IPS DF 4.7 (cell line): ENCODE results near the gene ITPKC.
"Not testable (repeated sequence)": the region's sequence is repeated elsewhere in the genome, so short reads cannot be mapped to it uniquely, and the experiment has no call there.

Experiments used
- DNase-seq: peaks from one replicate; pipeline ENCODE4 v3.0.0-alpha.2; 2013; ENCODE audit warnings: low spot score; ENCODE audit errors: extremely low read depth

The ITPKC gene

DNA sequence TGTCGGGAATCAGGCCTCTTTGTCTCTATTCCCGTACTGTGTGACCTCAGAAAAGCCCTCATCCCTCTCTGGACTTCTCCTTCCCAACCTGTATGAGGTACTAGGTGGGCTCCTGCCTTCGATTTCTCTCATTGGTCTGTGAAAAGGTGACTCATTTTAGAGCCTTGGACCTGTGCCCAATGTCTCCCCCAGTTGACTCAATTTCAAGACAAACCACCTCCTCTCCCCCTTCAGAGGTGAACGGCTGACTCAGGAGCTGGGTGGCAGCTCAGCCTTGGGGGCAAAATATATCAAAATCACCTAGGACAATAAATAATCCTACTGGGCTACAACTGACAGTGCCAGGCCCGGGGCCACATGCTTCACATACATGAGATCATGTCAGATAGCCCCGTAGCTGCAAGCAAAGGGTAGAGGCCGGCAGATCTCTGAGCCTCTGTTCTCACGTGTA, 856 bp upstream of the ITPKC start:
- DNase-seq: no peak

- no peak for DNase-seq
These were observed 490 bp downstream of the ITPKC start for GRCh38 chr19:40717325-40717879.

- no peak for DNase-seq
These were observed 1.2 kb downstream of the ITPKC start for GRCh38 chr19:40717880-40718773.

GRCh38 chr19:40718774-40719391, 2.0 kb downstream of the ITPKC start:
- no peak for DNase-seq

GRCh38 chr19:40719414-40719894, 2.5 kb downstream of the ITPKC start:
- no peak for DNase-seq

- DNase-seq: no peak
These were observed 4.2 kb downstream of the ITPKC start for GRCh38 chr19:40721140-40721486.

- no peak for DNase-seq
These were observed 5.2 kb downstream of the ITPKC start for GRCh38 chr19:40721936-40722661.

- DNase-seq: no peak
These were observed 6.8 kb downstream of the ITPKC start for GRCh38 chr19:40723661-40724254.

DNA sequence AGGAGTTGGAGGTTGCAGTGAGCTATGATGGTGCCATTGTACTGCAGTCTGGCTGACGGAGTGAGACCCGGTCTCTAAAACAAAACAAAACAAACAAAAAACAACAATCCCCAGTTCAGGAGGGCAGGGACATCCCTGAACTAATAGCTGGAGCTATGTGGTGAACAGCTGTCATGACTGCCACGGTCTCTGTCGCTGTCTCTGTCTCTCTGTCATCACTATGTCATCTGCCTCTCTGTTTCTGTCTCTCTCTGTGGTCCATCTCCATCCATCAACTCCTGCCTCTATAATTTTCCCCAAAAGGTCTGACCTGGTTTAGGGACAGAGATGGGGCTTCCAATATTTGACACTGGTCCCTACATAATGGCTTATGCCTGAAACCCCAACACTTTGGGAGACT, 7.4 kb downstream of the ITPKC start:
- no peak for DNase-seq

GRCh38 chr19:40724855-40725254, 7.9 kb downstream of the ITPKC start:
- no peak for DNase-seq

GRCh38 chr19:40726279-40726678, 9.4 kb downstream of the ITPKC start:
- no peak for DNase-seq

DNA sequence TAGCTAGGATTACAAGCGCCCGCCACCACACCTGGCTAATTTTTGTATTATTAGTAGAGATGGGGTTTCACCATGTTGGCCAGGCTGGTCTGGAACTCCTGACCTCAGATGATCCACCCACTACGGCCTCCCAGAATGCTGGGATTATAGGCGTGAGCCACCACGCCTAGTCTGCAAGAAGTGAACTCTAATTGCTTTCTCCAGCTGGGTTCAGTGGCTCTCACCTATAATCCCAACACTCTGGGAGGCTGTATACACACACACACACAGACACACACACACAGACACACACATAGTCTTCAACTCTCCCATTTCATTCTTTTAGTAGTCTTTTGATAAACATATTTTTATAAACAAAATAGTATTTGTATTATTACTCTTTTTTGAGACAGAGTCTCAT, 13.2 kb downstream of the ITPKC start:
- DNase-seq: not testable (repeated sequence)

DNA sequence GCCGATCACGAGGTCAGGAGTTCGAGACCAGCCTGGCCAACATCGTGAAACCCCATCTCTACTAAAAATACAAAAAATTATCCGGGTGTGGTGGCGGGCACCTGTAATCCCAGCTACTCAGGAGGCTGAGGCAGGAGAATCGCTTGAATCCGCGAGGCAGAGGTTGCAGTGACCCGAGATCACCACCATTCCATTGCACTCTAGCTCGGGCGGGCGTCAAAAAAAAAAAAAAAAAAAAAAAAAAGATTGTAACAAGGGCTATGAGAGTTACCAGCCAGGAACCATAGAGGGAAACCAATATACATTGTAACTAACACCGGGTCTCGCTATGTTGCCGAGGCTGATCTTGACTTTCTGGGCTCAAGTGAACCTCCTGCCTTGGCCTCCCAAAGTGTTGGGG, 15.4 kb downstream of the ITPKC start:
- DNase-seq: not testable (repeated sequence)

- DNase-seq: no peak
These were observed 16.2 kb downstream of the ITPKC start for GRCh38 chr19:40733149-40733548.

- DNase-seq: no peak
These were observed 18.3 kb downstream of the ITPKC start for GRCh38 chr19:40735013-40735771.

DNA sequence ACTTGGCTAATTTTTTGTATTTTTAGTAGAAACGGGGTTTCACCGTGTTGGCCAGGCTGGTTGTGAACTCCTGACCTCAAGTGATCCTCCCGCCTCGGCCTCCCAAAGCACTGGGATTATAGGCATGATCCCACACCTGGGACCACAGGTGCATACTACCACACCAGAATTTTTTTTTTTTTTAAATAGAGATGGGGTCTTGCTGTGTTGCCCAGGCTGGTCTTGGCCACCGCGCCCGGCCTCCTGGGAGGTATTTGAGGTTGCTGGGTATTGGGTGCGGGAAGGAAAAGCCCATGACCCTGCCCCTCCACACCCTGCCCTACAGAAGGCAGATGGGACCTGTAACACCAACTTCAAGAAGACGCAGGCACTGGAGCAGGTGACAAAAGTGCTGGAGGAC, 19.7 kb downstream of the ITPKC start:
- no peak for DNase-seq

DNA sequence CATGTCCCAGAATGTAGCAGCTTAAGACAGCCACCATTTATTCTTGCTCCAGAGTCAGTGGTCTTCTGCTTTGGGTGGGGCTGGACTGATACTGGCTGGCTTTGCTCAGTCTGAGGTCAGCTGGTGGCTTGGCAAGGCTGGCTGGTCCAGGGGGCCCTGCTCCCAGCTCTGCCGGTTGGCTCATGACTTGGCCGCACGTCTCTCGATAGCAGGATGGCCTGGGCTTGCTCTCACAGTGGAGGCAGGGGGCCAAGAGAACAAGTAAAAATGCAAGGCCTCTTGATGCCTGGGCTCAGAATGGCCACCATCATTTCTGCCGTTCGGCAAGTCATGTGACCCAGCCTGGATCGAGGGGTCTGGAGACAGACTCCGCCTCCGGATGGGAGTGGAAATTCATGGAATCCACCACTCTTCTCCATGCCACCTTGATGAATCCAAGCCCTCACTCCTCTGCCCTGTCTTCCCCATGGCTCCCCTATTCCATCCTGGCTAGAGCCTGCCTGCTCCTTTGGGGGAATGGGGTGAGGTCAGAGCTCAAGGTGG, 20.3 kb downstream of the ITPKC start:
- DNase-seq: no peak

GRCh38 chr19:40739030-40739839, 22.3 kb downstream of the ITPKC start:
- DNase-seq: no peak

DNA sequence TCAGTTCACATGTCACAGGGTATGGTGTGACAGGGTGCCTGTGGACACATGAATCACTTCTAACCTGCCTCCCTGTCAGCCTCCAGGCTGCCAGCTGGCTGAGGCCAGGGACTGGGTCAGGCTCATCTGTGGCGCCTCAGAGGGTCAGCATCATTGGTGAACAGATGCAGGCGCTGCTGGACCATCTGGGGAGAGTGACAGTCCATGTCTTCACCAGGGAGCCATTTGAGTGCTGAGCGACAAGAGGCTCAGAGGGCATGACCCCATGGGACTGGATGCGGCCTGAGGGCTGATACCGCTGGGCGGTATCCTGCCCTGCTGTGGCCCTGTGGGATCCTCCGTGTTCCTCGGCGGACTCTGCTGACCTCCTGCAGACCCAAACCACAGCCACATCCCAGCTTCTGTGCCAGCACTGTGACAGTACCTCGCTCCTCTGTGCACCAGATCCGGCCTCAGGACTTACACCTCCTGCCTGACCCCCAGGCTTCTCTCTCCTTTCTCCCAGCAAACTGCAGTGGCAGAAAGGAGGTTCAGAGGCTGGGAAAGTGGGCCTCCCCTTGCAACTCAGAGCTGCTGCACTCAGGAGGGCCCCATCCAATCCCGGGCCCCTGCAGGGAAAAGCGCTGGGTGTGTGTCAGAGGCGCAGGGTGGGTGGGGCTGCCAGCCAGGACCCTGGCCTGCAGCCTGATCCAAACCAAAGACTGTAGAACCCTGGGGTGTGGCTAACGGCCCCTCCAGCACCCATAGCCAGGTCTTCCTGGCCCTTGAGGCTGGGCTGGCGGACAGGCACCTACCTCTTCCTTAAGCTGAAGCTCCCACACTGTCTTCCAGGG, 23.2 kb downstream of the ITPKC start:
- DNase-seq: no peak
